ENCODE data around the gene GTPBP4. TPM values are rescaled to one million over a fixed set of nuclear protein-coding genes. Genes with fewer than 3 reads are reported as not detected.

GTPBP4 gene
- total RNA-seq, 1 experiment from 2014 or later: 111 TPM

- no peak overlapping the region for H3K4me2 ChIP-seq (ENCODE audit: low read length)
These were observed 2.9 kb upstream of the GTPBP4 start for GRCh38 chr10:985361-985760.

More at GRCh38 chr10:985361-985760, 2.9 kb upstream of the GTPBP4 start:
- POLR2A ChIA-PET: no interaction called here
- Histone ChIP-seq H3K27ac (ENCODE audit: low read depth, low read length) (no peak overlapping the region), H3K36me3 (ENCODE audit: control insufficient read depth in 1 of 2, insufficient read depth in 2 of 2, low read length in 2 of 2) (peaks cover 0 to 10% of the 10 kb centered on the region in 2 experiments; a peak in 1 of 4 replicates), H3K9me3 (ENCODE audit: control insufficient read depth in 1 of 2, insufficient read depth in 1 of 2, low read depth in 1 of 2, low read length in 2 of 2) (peaks cover 0 to 5% of the 10 kb centered on the region in 2 experiments; a peak in 2 of 4 replicates), H3K9me2 (ENCODE audit: insufficient read depth) (no peaks in the 10 kb centered on the region), H3K4me1 (ENCODE audit: control insufficient read depth in 1 of 2, insufficient read depth in 2 of 2, low read length in 2 of 2) (peaks cover 12 to 38% of the 10 kb centered on the region in 2 experiments), H3K4me3 (replicated peaks in 1 of 2; ENCODE audit: low read depth in 1 of 2, low read length in 2 of 2) (no peak overlapping the region), H3K9ac (ENCODE audit: low read length) (no peak overlapping the region), H2AFZ (ENCODE audit: low read depth, low read length, poor library complexity, severe bottlenecking) (no peak overlapping the region), H3K27me3 (ENCODE audit: insufficient read depth, low read length) (no peaks in the 10 kb centered on the region), H4K20me1 (ENCODE audit: insufficient read depth) (peaks cover 9% of the 10 kb centered on the region; the same call in 1 of the 2 replicates), H3K79me2 (ENCODE audit: insufficient read depth, low read length) (peaks cover 33% of the 10 kb centered on the region)
- CTCF ChIA-PET: no interaction called here
- BruUV-seq (replicated peaks): no TSS peak
- ATAC-seq (no peak), DNase-seq (ENCODE audit: low read depth, low spot score) (no peak)
- RAD21 ChIA-PET (ENCODE audit: low non-redundant PET in 1 of 2, low total read pairs in 2 of 2, uncharacterized antibody in 2 of 2, unreplicated experiment in 2 of 2): no interaction called here
- no peak for TF ChIP-seq ELF1 (IDR thresholded peaks at IDR 0.05; ENCODE audit: borderline replicate concordance, low read depth)
- TF ChIP-seq ATF3 (IDR thresholded peaks at IDR 0.05): no peak
- no peak for TF ChIP-seq CEBPB (IDR thresholded peaks at IDR 0.05; ENCODE audit: low read depth)
- no peak for TF ChIP-seq CTCF (IDR thresholded peaks at IDR 0.05 in 2 of 3, conservative IDR thresholded peaks at IDR 0.05 in 1 of 3; ENCODE audit: borderline replicate concordance in 1 of 3, insufficient read depth in 1 of 3, low read depth in 2 of 3, low read length in 2 of 3)
- TF ChIP-seq ZFX (IDR thresholded peaks at IDR 0.05): no peak
- TF ChIP-seq SP1 (IDR thresholded peaks at IDR 0.05; ENCODE audit: low read depth): no peak
- intact Hi-C loops (cut with micrococcal nuclease): loop anchor here (5.0 kb wide), 1 partner anchor 58 kb away; no protein-coding TSS in a partner anchor
